Esophagus muscularis mucosa (tissue), 4 donors: ENCODE results near the gene WWOX. TPM values are rescaled to one million over a fixed set of nuclear protein-coding genes. Genes with fewer than 3 reads are reported as not detected.

Experiments
- DNase-seq: peaks from one replicate; pipeline ENCODE4 v3.0.0-alpha.2; 2017; ENCODE audit errors: extremely low spot score
- H3K27ac ChIP-seq, 4 donors: fragments of 200-600 bp; sonication (generic); replicated peaks in 1 of 4; 1 replicate in 3 of 4; 2 replicates in 1 of 4; pipeline ENCODE4 v1.5.1; 2016 to 2019; ENCODE audit warnings: mild to moderate bottlenecking in 1 of 4
- H3K27me3 ChIP-seq, 4 donors: fragments of 200-600 bp; sonication (generic); one replicate each; pipeline versions ENCODE4 v1.5.1 to v1.6.0; 2016 to 2019
- H3K36me3 ChIP-seq, 4 donors: fragments of 200-600 bp; sonication (generic); one replicate each; pipeline ENCODE4 v1.5.1; 2016 to 2019
- H3K4me1 ChIP-seq, 4 donors: fragments of 200-600 bp; sonication (generic); one replicate each; pipeline ENCODE4 v1.5.1; 2016 to 2019
- H3K4me3 ChIP-seq, 4 donors: fragments of 200-600 bp; sonication (generic); 1 replicate in 2 of 4; 2 replicates in 2 of 4; pipeline ENCODE4 v1.5.1; 2016 to 2019; ENCODE audit warnings: mild to moderate bottlenecking in 4 of 4, moderate library complexity in 1 of 4
- H3K9me3 ChIP-seq, 4 donors: fragments of 200-600 bp; sonication (generic); 1 replicate in 3 of 4; 2 replicates in 1 of 4; pipeline ENCODE4 v1.5.1; 2016 to 2019
- CTCF ChIP-seq, 3 experiments: fragments of 200-600 bp in 2 of 3; fragments of 450-650 bp in 1 of 3; sonication (generic) in 2 of 3; IDR thresholded peaks; one replicate each; pipeline ENCODE4 v1.5.1; 2017 to 2019; ENCODE audit warnings: antibody characterized with exemption in 3 of 3, mild to moderate bottlenecking in 2 of 3, moderate library complexity in 1 of 3
- EP300 ChIP-seq: sonication (generic); formaldehyde crosslinking; IDR thresholded peaks from one replicate; pipeline ENCODE4 v1.6.1; 2017; ENCODE audit warnings: antibody characterized with exemption
- POLR2A ChIP-seq: fragments of 450-650 bp; IDR thresholded peaks from one replicate; pipeline ENCODE4 v1.6.1; 2017; ENCODE audit warnings: antibody characterized with exemption, moderate library complexity, mild to moderate bottlenecking, low read depth
- POLR2AphosphoS5 ChIP-seq, 2 donors: sonication (generic); formaldehyde crosslinking; IDR thresholded peaks; one replicate each; pipeline ENCODE4 v1.6.1; 2017; ENCODE audit warnings: antibody characterized with exemption in 2 of 2
- WGBS: methylation state at CpG from one replicate; pipeline ENCODE4 v1.1.5; 2018; 5-methylcytosine and 5-hydroxymethylcytosine counted together
- intact Hi-C: fragments of 100-400 bp; cut with DNase I; formaldehyde crosslinking; loops from one replicate; pipeline ENCODE4 v1.15.1; 2023
- total RNA-seq, 4 donors: library from RNA; depleted of rRNA; stranded (reverse); fragments of >200 nt; gene quantifications; one replicate each; pipeline versions ENCODE4 v1.1.0 to v1.2.1, GENCODE V29; 2016

Gene WWOX
- total RNA-seq, 4 donors from 2014 or later = 14.4 to 27.8 (median 15.4) TPM

- Histone ChIP-seq H3K36me3 (no peaks in the 10 kb centered on the region), H3K9me3 (no peaks in the 10 kb centered on the region), H3K4me3 (no peak overlapping the region), H3K4me1 (peaks cover 0 to 4% (median 0%) of the 10 kb centered on the region in 4 donors), H3K27ac (no peak overlapping the region), H3K27me3 (no peaks in the 10 kb centered on the region)
- peak; percentile 8 for DNase-seq
- TF ChIP-seq POLR2A = no peak
- no peak for TF ChIP-seq CTCF (IDR thresholded peaks at IDR 0.05)
- no peak for TF ChIP-seq POLR2AphosphoS5 (IDR thresholded peaks at IDR 0.05)
- no peak for TF ChIP-seq EP300
- intact Hi-C loops = no loop called here
- WGBS = 69% methylated on average over 3 of the region's 3 CpGs
Measured at GRCh38 chr16:78225919-78226318, 126.5 kb downstream of the WWOX start.

- Histone ChIP-seq H3K36me3 (no peaks in the 10 kb centered on the region), H3K27me3 (no peaks in the 10 kb centered on the region), H3K4me3 (no peak overlapping the region), H3K9me3 (no peaks in the 10 kb centered on the region), H3K27ac (no peak overlapping the region), H3K4me1 (peaks cover 0 to 4% (median 0%) of the 10 kb centered on the region in 4 donors)
- 86% methylated on average over 3 of the region's 3 CpGs for WGBS
- peak; percentile 72 for DNase-seq
- TF ChIP-seq POLR2A = no peak
- peak in 1 of 3 experiments; percentile 14 for TF ChIP-seq CTCF (IDR thresholded peaks at IDR 0.05)
- TF ChIP-seq POLR2AphosphoS5 (IDR thresholded peaks at IDR 0.05) = no peak
- intact Hi-C loops = no loop called here
Measured at GRCh38 chr16:78227855-78228254, 128.4 kb downstream of the WWOX start.

GRCh38 chr16:78228704-78229103 is 129.2 kb downstream of the WWOX start:
- DNase-seq = peak; percentile 24
- Histone ChIP-seq H3K27ac (no peak overlapping the region), H3K9me3 (no peaks in the 10 kb centered on the region), H3K27me3 (no peaks in the 10 kb centered on the region), H3K36me3 (no peaks in the 10 kb centered on the region), H3K4me3 (no peak overlapping the region), H3K4me1 (peaks cover 0 to 4% (median 0%) of the 10 kb centered on the region in 4 donors)
- 72% methylated on average over 4 of the region's 4 CpGs for WGBS
- intact Hi-C loops = no loop called here
- TF ChIP-seq POLR2A (no peak), CTCF (IDR thresholded peaks at IDR 0.05) (no peak), EP300 (no peak), POLR2AphosphoS5 (IDR thresholded peaks at IDR 0.05) (no peak)

GRCh38 chr16:78230832-78231231 is 131.4 kb downstream of the WWOX start:
- H3K27me3 ChIP-seq = no peaks in the 10 kb centered on the region
- no peak overlapping the region for H3K4me3 ChIP-seq
- no peak overlapping the region for H3K27ac ChIP-seq
- intact Hi-C loops = no loop called here
- WGBS = 78% methylated on average over 3 of the region's 3 CpGs
- H3K4me1 ChIP-seq = peaks cover 0 to 7% (median 3%) of the 10 kb centered on the region in 4 donors
- H3K36me3 ChIP-seq = no peaks in the 10 kb centered on the region
- no peak for TF ChIP-seq EP300
- TF ChIP-seq POLR2AphosphoS5 (IDR thresholded peaks at IDR 0.05) = no peak
- TF ChIP-seq POLR2A = no peak
- TF ChIP-seq CTCF (IDR thresholded peaks at IDR 0.05) = no peak
- H3K9me3 ChIP-seq = no peaks in the 10 kb centered on the region
- DNase-seq = peak; percentile 5

GRCh38 chr16:78235168-78235800 is 135.8 kb downstream of the WWOX start:
- intact Hi-C loops = loop anchor here (2.0 kb wide), 1 partner anchor 112 kb away; no protein-coding TSS in a partner anchor
- Histone ChIP-seq H3K4me1 (peaks cover 0 to 7% (median 7%) of the 10 kb centered on the region in 4 donors), H3K9me3 (no peaks in the 10 kb centered on the region), H3K4me3 (no peak overlapping the region), H3K27ac (no peak overlapping the region), H3K27me3 (no peaks in the 10 kb centered on the region), H3K36me3 (no peaks in the 10 kb centered on the region)
- TF ChIP-seq CTCF (IDR thresholded peaks at IDR 0.05) (peak; percentile 81 to 98 (median 82)), POLR2A (no peak), POLR2AphosphoS5 (IDR thresholded peaks at IDR 0.05) (no peak)
- DNase-seq = peak; percentile 94
- 55% methylated on average over 9 of the region's 9 CpGs for WGBS
